Measurements from ENCODE around the gene COQ9. TPM values are rescaled to one million over a fixed set of nuclear protein-coding genes. Genes with fewer than 3 reads are reported as not detected.

The COQ9 gene
- total RNA-seq, 1 experiment from 2014 or later, result 69.7 TPM

DNA sequence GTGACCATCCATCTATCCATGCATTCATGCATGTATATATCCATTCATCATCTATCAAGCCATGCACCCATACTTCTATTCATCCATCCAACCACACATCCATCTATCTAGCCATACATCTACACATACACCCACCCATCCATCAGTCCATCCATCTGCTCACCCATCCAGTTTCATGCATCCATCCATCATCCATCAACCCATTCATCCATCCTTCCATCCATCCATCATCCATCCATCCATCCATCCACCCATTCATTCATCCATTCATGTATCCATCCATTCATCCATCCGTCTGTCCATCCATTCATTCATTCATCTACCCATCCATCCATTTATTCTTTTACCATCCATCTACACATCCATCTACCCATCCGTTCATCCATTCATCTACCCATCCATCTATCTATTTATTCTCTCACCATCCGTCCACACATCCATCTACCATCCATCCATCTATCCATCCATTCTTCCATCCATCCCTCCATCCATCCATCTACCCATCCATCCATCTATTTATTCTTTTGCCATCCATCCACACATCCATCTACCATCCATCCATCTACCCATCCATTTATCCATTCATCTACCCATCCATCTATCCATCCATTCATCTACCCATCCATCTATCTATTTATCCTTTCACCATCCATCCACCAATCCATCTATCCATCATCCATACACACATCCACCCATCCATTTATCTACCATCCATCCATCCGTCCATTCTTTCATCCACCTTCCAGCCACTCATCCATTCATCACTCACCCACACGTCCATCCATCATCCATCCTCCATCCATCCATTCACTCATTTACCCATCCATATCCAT is 39.5 kb upstream of the COQ9 start:
- Histone ChIP-seq H3K4me3 (ENCODE audit: low read depth, low read length, poor library complexity, severe bottlenecking) (no peak overlapping the region), H3K4me1 (ENCODE audit: insufficient read depth, low read length, poor library complexity, severe bottlenecking) (no peaks in the 10 kb centered on the region), H3K27me3 (replicated peaks; ENCODE audit: insufficient read depth, low read depth, low read length, poor library complexity) (no peaks in the 10 kb centered on the region), H3K36me3 (ENCODE audit: insufficient read depth, low read length, poor library complexity, severe bottlenecking) (no peaks in the 10 kb centered on the region), H3K9me3 (ENCODE audit: low read depth, low read length, poor library complexity, severe bottlenecking) (no peaks in the 10 kb centered on the region), H3K27ac (ENCODE audit: low read depth, low read length, poor library complexity, severe bottlenecking) (no peak overlapping the region)
- ChIA-PET POLR2A (ENCODE audit: low non-redundant PET) (no interaction called here), CTCF (no interaction called here)
- no TSS peak for BruUV-seq (replicated peaks)
- intact Hi-C loops (cut with micrococcal nuclease; ENCODE audit: unreplicated experiment), result no loop called here
- no peak for DNase-seq (ENCODE audit: low spot score)
- no peak for TF ChIP-seq EZH2 (IDR thresholded peaks at IDR 0.05; ENCODE audit: borderline replicate concordance, low read depth, low read length, poor library complexity, severe bottlenecking)
- TF ChIP-seq CTCF (conservative IDR thresholded peaks at IDR 0.05; ENCODE audit: low read depth, low read length), result no peak

DNA sequence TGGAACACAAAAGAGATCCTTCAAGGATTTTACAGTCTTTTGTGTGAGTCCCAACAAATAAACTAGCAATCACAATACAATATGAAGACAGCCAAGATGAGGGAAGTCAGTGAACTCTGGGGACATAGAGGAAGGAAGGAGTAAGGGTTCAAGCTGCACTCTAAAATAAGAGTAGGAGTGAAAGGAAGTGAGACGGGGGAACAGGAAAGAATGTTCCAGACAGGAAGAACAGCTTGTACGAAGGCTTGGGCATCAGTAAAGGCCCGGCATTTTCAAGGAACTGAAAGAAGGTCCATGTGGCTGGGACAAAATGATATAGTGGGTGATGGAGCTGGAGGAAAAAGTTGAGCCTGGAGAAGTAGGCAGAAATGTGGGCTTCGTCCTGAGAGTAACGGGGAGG is 38.2 kb upstream of the COQ9 start:
- H3K27me3 ChIP-seq (replicated peaks; ENCODE audit: insufficient read depth, low read depth, low read length, poor library complexity), result no peaks in the 10 kb centered on the region
- no peaks in the 10 kb centered on the region for H3K4me1 ChIP-seq (ENCODE audit: insufficient read depth, low read length, poor library complexity, severe bottlenecking)
- ChIA-PET POLR2A (ENCODE audit: low non-redundant PET) (no interaction called here), CTCF (no interaction called here)
- DNase-seq (ENCODE audit: low spot score), result no peak
- no peak overlapping the region for H3K4me3 ChIP-seq (ENCODE audit: low read depth, low read length, poor library complexity, severe bottlenecking)
- no peaks in the 10 kb centered on the region for H3K36me3 ChIP-seq (ENCODE audit: insufficient read depth, low read length, poor library complexity, severe bottlenecking)
- no TSS peak for BruUV-seq (replicated peaks)
- intact Hi-C loops (cut with micrococcal nuclease; ENCODE audit: unreplicated experiment), result no loop called here
- no peaks in the 10 kb centered on the region for H3K9me3 ChIP-seq (ENCODE audit: low read depth, low read length, poor library complexity, severe bottlenecking)
- no peak overlapping the region for H3K27ac ChIP-seq (ENCODE audit: low read depth, low read length, poor library complexity, severe bottlenecking)
- TF ChIP-seq CTCF (conservative IDR thresholded peaks at IDR 0.05; ENCODE audit: low read depth, low read length), result no peak
- no peak for TF ChIP-seq EZH2 (IDR thresholded peaks at IDR 0.05; ENCODE audit: borderline replicate concordance, low read depth, low read length, poor library complexity, severe bottlenecking)

DNA sequence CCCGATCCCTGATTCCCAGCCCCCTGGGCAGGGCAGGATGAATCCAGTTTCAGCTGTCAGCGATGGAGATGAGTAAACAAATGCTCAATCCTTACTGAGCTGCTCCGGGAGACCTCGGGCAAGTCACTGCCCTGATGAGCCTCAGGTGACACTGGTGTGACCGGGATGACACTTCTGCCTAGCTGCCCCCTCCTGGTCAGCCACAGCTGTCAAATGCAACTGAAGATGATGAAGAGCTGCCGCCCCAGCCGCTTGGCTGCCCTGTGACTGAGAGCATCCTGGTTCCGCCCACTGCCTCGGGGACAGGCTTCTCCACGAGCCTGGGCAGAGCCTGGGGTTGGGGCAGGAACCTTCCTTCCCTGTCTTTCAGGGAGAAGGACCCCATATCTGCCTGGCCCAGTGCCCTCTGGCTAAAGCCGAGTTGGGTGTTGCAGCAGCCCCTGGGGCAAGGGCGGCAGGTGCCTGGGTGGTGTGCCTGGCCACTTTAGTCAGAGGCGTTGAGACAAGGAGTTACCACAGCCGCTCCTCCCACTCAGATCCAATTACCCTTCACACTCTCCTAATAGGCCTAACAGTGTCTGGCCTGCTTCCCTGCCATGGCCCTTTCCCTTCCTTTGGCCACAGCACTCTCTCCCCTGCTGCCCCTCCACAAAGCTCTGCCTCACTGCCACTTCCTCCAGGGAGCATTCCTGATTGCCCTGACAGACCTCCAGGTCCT is 37.2 kb upstream of the COQ9 start:
- no peak overlapping the region for H3K4me3 ChIP-seq (ENCODE audit: low read depth, low read length, poor library complexity, severe bottlenecking)
- TF ChIP-seq EZH2 (IDR thresholded peaks at IDR 0.05; ENCODE audit: borderline replicate concordance, low read depth, low read length, poor library complexity, severe bottlenecking), result no peak
- TF ChIP-seq CTCF (conservative IDR thresholded peaks at IDR 0.05; ENCODE audit: low read depth, low read length), result no peak
- intact Hi-C loops (cut with micrococcal nuclease; ENCODE audit: unreplicated experiment), result no loop called here
- no peak overlapping the region for H3K27ac ChIP-seq (ENCODE audit: low read depth, low read length, poor library complexity, severe bottlenecking)
- H3K4me1 ChIP-seq (ENCODE audit: insufficient read depth, low read length, poor library complexity, severe bottlenecking), result no peaks in the 10 kb centered on the region
- H3K9me3 ChIP-seq (ENCODE audit: low read depth, low read length, poor library complexity, severe bottlenecking), result no peaks in the 10 kb centered on the region
- ChIA-PET POLR2A (ENCODE audit: low non-redundant PET) (interaction anchor here (0.7 kb wide), 1 partner anchor 12 kb away, joined by 3 read pairs; no protein-coding TSS in a partner anchor), CTCF (no interaction called here)
- no peaks in the 10 kb centered on the region for H3K36me3 ChIP-seq (ENCODE audit: insufficient read depth, low read length, poor library complexity, severe bottlenecking)
- no peaks in the 10 kb centered on the region for H3K27me3 ChIP-seq (replicated peaks; ENCODE audit: insufficient read depth, low read depth, low read length, poor library complexity)
- no peak for DNase-seq (ENCODE audit: low spot score)
- no TSS peak for BruUV-seq (replicated peaks)

Data from A673 (cell line).